SH-SY5Y (cell line): ENCODE results near the gene S1PR2.

Experiments
- GATA2 ChIP-seq: IDR thresholded peaks from 2 replicates; pipeline ENCODE4 v1.6.1; 2011; ENCODE audit warnings: mild to moderate bottlenecking, low read depth, low read length
- GATA3 ChIP-seq: IDR thresholded peaks from 2 replicates; pipeline ENCODE4 v1.6.1; 2011; ENCODE audit warnings: low read depth, mild to moderate bottlenecking, low read length, moderate library complexity

DNA sequence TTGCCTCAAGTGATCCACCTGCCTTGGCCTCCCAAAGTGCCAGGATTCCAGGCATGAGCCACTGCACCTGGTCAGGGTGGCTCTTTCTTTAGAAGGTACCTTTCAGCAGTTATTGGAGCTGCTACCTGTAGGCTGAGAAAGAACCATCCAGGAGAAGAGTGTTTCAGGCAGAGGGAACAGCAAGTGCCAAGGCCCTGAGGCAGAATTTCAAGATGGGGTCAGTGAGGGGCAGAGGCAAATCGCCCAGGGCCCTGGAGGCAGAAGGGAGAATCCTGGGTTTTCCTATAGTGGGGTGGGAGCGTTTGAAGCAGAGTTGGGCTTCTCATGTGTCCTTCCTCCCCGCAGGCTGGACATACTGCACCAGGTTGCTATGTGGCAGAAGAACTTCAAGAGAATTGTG lies 23.1 kb upstream of the S1PR2 start:
- TF ChIP-seq GATA2 (no peak), GATA3 (no peak)
